ENCODE data around the gene ASIP. TPM values are rescaled to one million over a fixed set of nuclear protein-coding genes. Genes with fewer than 3 reads are reported as not detected.
"Not testable (repeated sequence)": the region's sequence is repeated elsewhere in the genome, so short reads cannot be mapped to it uniquely, and the experiment has no call there.

ASIP gene
- total RNA-seq (2014; rRNA removed; shearing (Covaris generic)), result not detected in 2 replicates

GRCh38 chr20:34240693-34241615 lies at the start of gene ASIP:
ASIP (plus strand) TSS chr20:34241423; CDS start chr20:34260375, 18,952 bp downstream.
- DNase-seq (ENCODE audit: low spot score), result no peak

GRCh38 chr20:34193051-34193450 lies 48.2 kb upstream of the ASIP start:
- no peak for DNase-seq (ENCODE audit: low spot score)

GRCh38 chr20:34199183-34199582 lies 42.0 kb upstream of the ASIP start:
- DNase-seq (ENCODE audit: low spot score), result no peak

GRCh38 chr20:34200023-34200422 lies 41.2 kb upstream of the ASIP start:
- no peak for DNase-seq (ENCODE audit: low spot score)

- DNase-seq (ENCODE audit: low spot score), result no peak
Measured at GRCh38 chr20:34201531-34201930, 39.7 kb upstream of the ASIP start.

- DNase-seq (ENCODE audit: low spot score), result not testable (repeated sequence)
Measured at GRCh38 chr20:34205172-34205880, 35.9 kb upstream of the ASIP start.

- no peak for DNase-seq (ENCODE audit: low spot score)
Measured at GRCh38 chr20:34209111-34209510, 32.1 kb upstream of the ASIP start.

GRCh38 chr20:34210271-34210670 lies 31.0 kb upstream of the ASIP start:
- DNase-seq (ENCODE audit: low spot score), result no peak

- no peak for DNase-seq (ENCODE audit: low spot score)
Measured at GRCh38 chr20:34211591-34211990, 29.6 kb upstream of the ASIP start.

GRCh38 chr20:34213213-34213612 lies 28.0 kb upstream of the ASIP start:
- DNase-seq (ENCODE audit: low spot score), result no peak

GRCh38 chr20:34215711-34216381 lies 25.4 kb upstream of the ASIP start:
- DNase-seq (ENCODE audit: low spot score), result peak; percentile 84

GRCh38 chr20:34216382-34216742 lies 24.9 kb upstream of the ASIP start:
- no peak for DNase-seq (ENCODE audit: low spot score)

GRCh38 chr20:34220561-34220960 lies 20.7 kb upstream of the ASIP start:
- DNase-seq (ENCODE audit: low spot score), result no peak

- peak; percentile 89 for DNase-seq (ENCODE audit: low spot score)
Measured at GRCh38 chr20:34222208-34222607, 19.0 kb upstream of the ASIP start.

- DNase-seq (ENCODE audit: low spot score), result not testable (repeated sequence)
Measured at GRCh38 chr20:34224251-34224650, 17.0 kb upstream of the ASIP start.

GRCh38 chr20:34231634-34232033 lies 9.6 kb upstream of the ASIP start:
- no peak for DNase-seq (ENCODE audit: low spot score)

- no peak for DNase-seq (ENCODE audit: low spot score)
Measured at GRCh38 chr20:34232494-34233087, 8.6 kb upstream of the ASIP start.

GRCh38 chr20:34233687-34234086 lies 7.5 kb upstream of the ASIP start:
- no peak for DNase-seq (ENCODE audit: low spot score)

- no peak for DNase-seq (ENCODE audit: low spot score)
Measured at GRCh38 chr20:34235875-34236274, 5.3 kb upstream of the ASIP start.

GRCh38 chr20:34237942-34238341 lies 3.3 kb upstream of the ASIP start:
- no peak for DNase-seq (ENCODE audit: low spot score)

GRCh38 chr20:34240121-34240520 lies 1.1 kb upstream of the ASIP start:
- no peak for DNase-seq (ENCODE audit: low spot score)

GRCh38 chr20:34242015-34242414 lies 792 bp downstream of the ASIP start:
- DNase-seq (ENCODE audit: low spot score), result not testable (repeated sequence)

All from H4 (cell line).